Coronary artery (tissue), 2 donors: ENCODE data around the gene HINFP.
A peak's percentile ranks its signal among the peaks of the same experiment; 100 is the strongest.
"Not testable (repeated sequence)": the region's sequence is repeated elsewhere in the genome, so short reads cannot be mapped to it uniquely, and the experiment has no call there.

ENCODE experiments used
- DNase-seq: peaks from one replicate; pipeline ENCODE4 v3.0.0-alpha.2; 2017; ENCODE audit warnings: low spot score
- H3K27ac ChIP-seq, 2 donors: fragments of 200-600 bp; sonication (generic); one replicate each; pipeline ENCODE4 v1.5.1; 2016 to 2019
- H3K4me3 ChIP-seq: fragments of 200-600 bp; sonication (generic); 2 replicates; pipeline ENCODE4 v1.5.1; 2016; ENCODE audit warnings: mild to moderate bottlenecking, moderate library complexity
- CTCF ChIP-seq: fragments of 200-600 bp; sonication (generic); IDR thresholded peaks from one replicate; pipeline ENCODE4 v1.5.1; 2019; ENCODE audit warnings: antibody characterized with exemption

The HINFP gene

DNA sequence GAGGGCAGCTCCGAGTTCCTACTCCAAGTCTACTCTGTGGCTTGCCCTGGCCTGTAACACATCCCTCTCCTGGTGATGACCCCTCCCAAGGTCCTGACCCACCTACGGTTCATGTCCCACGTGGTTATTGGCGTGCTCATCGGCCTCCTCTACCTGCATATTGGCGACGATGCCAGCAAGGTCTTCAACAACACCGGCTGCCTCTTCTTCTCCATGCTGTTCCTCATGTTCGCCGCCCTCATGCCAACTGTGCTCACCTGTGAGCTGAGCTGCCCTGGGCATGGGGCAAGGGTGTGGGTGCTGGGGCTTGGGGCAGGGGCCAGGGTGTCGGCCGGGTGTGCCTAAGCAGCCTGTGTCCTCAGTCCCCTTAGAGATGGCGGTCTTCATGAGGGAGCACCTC is 37.1 kb downstream of the HINFP start:
- H3K27ac ChIP-seq, result no peak overlapping the region
- TF ChIP-seq CTCF, result no peak
- no peak for DNase-seq
- H3K4me3 ChIP-seq, result no peak overlapping the region

DNA sequence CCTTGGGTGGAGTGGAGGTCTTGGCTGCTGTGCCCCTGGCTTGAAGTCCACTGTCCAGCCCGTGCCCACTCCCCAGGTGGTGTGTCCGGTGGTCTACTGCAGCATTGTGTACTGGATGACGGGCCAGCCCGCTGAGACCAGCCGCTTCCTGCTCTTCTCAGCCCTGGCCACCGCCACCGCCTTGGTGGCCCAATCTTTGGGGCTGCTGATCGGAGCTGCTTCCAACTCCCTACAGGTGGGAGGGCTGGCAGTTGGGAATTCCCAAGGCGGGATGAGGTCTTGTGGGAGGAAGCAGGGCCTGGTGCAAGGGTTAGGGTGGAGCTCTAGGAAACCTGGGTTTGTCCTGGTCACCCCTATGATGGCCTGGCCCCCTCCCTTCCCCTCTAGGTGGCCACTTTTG is 38.8 kb downstream of the HINFP start:
- no peak overlapping the region for H3K27ac ChIP-seq
- H3K4me3 ChIP-seq, result no peak overlapping the region
- no peak for DNase-seq
- no peak for TF ChIP-seq CTCF

DNA sequence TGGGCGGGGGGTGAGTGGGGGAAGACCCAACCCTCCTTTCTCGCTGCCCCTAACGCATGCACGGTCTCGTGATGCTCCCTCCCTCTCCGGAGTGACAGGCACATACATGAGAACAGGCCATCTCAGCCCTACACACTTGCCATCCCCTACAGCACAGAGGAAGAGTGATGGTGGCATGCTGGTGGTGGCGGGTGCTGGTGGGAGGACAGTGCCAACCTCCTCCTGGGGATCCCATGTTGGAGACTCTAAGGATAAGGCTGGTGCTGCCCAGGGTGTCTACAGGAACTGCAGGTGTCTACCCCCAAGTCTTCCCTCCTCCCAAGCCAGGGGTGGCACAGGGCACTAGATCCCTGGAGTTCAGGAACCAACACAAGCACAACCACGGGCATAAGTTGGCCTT is 40.5 kb downstream of the HINFP start:
- no peak for TF ChIP-seq CTCF
- DNase-seq, result no peak
- Histone ChIP-seq H3K27ac (no peak overlapping the region), H3K4me3 (no peak overlapping the region)

DNA sequence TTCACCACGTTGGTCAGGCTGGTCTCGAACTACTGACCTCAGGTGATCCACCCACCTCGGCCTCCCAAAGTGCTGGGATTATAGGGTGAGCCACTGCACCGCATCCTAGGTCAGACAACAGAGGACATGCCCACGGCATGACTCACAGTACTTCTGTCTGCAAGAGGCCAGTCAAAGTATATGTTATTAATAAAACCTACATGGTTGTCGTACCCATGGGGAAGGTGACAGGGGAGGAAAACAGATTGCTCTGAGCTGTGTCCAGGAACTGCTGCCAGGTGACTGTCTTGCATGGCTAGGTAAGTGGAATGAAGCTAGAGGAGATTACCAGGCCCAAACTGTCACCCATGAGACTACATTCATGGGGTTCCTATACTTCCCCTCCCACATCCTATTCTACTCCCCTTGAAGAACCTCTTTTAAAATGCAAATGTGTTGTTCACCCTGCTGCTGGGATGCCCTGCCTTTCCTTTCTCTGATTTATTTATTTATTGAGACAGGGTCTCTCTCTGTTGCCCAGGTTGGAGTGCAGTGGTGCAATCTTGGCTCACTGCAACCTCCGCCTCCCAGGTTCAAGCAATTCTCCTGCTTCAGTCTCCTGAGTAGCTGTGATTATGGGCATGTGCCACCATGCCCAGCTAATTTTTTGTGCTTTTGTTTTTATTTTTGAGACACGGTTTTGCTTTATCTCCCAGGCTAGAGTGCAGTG is 45.1 kb downstream of the HINFP start:
- DNase-seq, result no peak
- H3K27ac ChIP-seq, result no peak overlapping the region
- no peak for TF ChIP-seq CTCF
- H3K4me3 ChIP-seq, result no peak overlapping the region

DNA sequence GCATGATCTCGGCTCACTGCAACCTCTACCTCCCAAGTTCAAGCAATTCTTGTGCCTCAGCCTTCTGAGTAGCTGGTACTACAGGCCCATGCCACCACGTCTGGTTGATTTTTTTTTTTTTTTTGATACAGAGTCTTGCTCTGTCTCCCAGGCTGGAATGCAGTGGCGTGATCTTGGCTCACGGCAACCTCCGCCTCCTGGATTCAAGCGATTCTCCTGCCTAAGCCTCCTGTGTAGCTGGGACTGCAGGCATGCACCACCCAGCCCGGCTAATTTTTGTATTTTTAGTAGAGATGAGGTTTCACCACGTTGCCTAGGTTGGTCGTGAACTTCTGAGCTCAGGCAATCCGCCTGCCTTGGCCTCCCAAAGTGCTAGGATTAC is 45.7 kb downstream of the HINFP start:
- not testable (repeated sequence) for DNase-seq, H3K27ac ChIP-seq, H3K4me3 ChIP-seq

- TF ChIP-seq CTCF, result no peak
- Histone ChIP-seq H3K4me3 (no peak overlapping the region), H3K27ac (peak overlapping the region in 1 of 2 donors; percentile 97)
- DNase-seq, result peak; percentile 72
Observed at GRCh38 chr11:119167933-119168332, 46.6 kb downstream of the HINFP start.

DNA sequence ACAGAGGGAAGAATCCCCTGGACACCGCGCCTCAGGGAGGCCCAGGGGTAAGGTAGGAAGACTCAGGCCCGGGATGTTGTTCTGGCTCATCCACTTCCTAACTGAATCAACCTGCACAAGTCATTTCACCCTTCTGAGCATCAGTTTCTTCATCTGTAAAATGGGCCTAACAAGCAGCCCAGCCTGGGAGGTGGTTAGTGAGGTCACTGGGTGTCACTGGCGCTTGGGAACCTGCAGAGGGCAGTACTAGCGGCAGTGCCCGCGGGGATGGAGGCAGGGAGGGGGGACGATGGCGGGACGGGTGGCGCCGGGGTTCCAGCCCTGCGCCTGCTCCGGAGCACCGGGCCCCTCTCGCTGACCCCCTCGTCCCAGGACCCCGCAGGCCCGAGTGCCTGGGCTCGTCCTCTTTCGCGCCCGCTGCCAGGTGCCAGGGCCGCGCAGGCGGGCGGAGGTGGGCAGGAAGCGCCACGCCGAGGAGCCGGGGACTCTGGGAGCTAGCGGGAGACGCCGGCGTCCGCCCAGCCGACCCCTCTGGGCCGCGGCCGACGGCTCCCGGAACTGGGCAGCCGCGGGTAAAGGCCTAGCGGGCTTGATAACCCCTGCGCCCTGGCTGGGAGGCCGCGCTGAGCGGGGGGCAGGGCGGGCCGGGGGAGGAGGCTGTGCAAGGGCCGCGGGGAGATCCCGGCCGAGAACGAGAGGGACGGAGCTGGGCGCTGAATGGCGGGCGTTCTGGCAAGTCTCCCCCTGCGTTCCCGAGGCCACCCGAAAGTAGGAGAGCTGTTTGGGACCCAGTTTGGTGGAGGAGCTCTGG is 47.3 kb downstream of the HINFP start, which contains the start of gene NLRX1:
Gene NLRX1, plus strand, starts transcription at position 255 of the 811 bp plus-strand sequence. CDS start 2,679 bp downstream, outside the sequence.
- Histone ChIP-seq H3K4me3 (peak within 1 kb of the TSS; percentile 86), H3K27ac (peak within 1 kb of the TSS; percentile 97 to 100)
- peak; percentile 87 for TF ChIP-seq CTCF
- DNase-seq, result peak; percentile 89
